ENCODE data around the gene MYO3B.

- TF ChIP-seq CTCF (IDR thresholded peaks at IDR 0.05; ENCODE audit: low read depth, low read length): no peak
- no peak for TF ChIP-seq POLR2A (IDR thresholded peaks at IDR 0.05; ENCODE audit: extremely low read depth, insufficient read length)
- no peak for TF ChIP-seq MYC (IDR thresholded peaks at IDR 0.05; ENCODE audit: low read depth, low read length)
- TF ChIP-seq MAX (IDR thresholded peaks at IDR 0.05; ENCODE audit: low read depth, low read length): no peak
Observed at GRCh38 chr2:170365686-170366085, 187.7 kb downstream of the MYO3B start.

All from NB4 (cell line).